AG04450 (cell line): ENCODE results near the gene LHFPL6. TPM values are rescaled to one million over a fixed set of nuclear protein-coding genes. Genes with fewer than 3 reads are reported as not detected.
A peak's percentile ranks its signal among the peaks of the same experiment; 100 is the strongest.

ENCODE experiments used
- CTCF ChIA-PET: fragments of 300-600, 350-600 bp; formaldehyde crosslinking; extraction: SDS; loops from one replicate; lab custom pipeline; 2022; ENCODE audit warnings: antibody characterized with exemption, inconsistent platforms; lab: Charles Lee
- POLR2A ChIA-PET: fragments of 350-600 bp; formaldehyde crosslinking; extraction: SDS; loops from one replicate; lab custom pipeline; 2021; ENCODE audit warnings: antibody characterized with exemption, inconsistent platforms; lab: Yijun Ruan, JAX
- DNase-seq: peaks from one replicate; pipeline ENCODE4 v3.0.0-alpha.2; 2011; ENCODE audit warnings: low read depth, low spot score
- H3K27ac ChIP-seq: one replicate; pipeline ENCODE4 v1.5.1; 2012; ENCODE audit warnings: low read depth, low read length, control low read depth
- H3K27me3 ChIP-seq: one replicate; pipeline ENCODE4 v1.6.0; 2012; ENCODE audit warnings: low read length; ENCODE audit not compliant: control insufficient read depth, insufficient read depth
- H3K4me3 ChIP-seq: 2 replicates; pipeline ENCODE4 v1.5.1; 2011; ENCODE audit warnings: mild to moderate bottlenecking, low read depth, low read length, control low read depth
- H3K9me3 ChIP-seq: 2 replicates; pipeline ENCODE4 v1.5.1; 2012; ENCODE audit warnings: low read length; ENCODE audit not compliant: control insufficient read depth, insufficient read depth
- CTCF ChIP-seq: IDR thresholded peaks from 2 replicates; pipeline ENCODE4 v1.5.1; 2011; ENCODE audit warnings: low read depth, low read length, control low read depth, inconsistent platforms
- polyA plus RNA-seq: library from polyadenylated mRNA; depleted of rRNA; stranded (reverse); fragments of >200 nt; gene quantifications from 2 replicates; pipeline ENCODE4 v1.2.3, GENCODE V29; 2011

Gene LHFPL6
- polyA plus RNA-seq, 1 experiment: 40.3 TPM

- CTCF ChIA-PET: interaction anchor here (0.7 to 5.9 kb wide), 6 partner anchors 9 to 552 kb away, joined by 3 to 36 read pairs (median 4); no protein-coding TSS in a partner anchor
Measured at GRCh38 chr13:39603424-39603947, 493 bp upstream of the LHFPL6 start.

GRCh38 chr13:39602277-39602613 is 748 bp downstream of the LHFPL6 start:
- no peaks in the 10 kb centered on the region for H3K27me3 ChIP-seq
- peak overlapping the region; percentile 84 for H3K27ac ChIP-seq
- CTCF ChIA-PET: interaction anchor here (1.5 to 5.9 kb wide), 2 partner anchors 11 to 265 kb away, joined by 3 to 36 read pairs; no protein-coding TSS in a partner anchor
- no peaks in the 10 kb centered on the region; the same call in 1 of the 2 replicates for H3K9me3 ChIP-seq
- no peak for DNase-seq
- no peak for TF ChIP-seq CTCF
- POLR2A ChIA-PET: interaction anchor here (0.7 to 1.4 kb wide), 3 partner anchors 75 to 565 kb away, joined by 3 to 5 read pairs (median 4); partner anchors contain the start of gene PROSER1
- peak overlapping the region; percentile 88 for H3K4me3 ChIP-seq

More at GRCh38 chr13:39603424-39603947, 493 bp upstream of the LHFPL6 start:
- H3K9me3 ChIP-seq: no peaks in the 10 kb centered on the region; the same call in 1 of the 2 replicates
- peak overlapping the region; percentile 63 for H3K27ac ChIP-seq
- POLR2A ChIA-PET: interaction anchor here (1.3 to 1.4 kb wide), 2 partner anchors 97 to 566 kb away, joined by 3 to 4 read pairs; partner anchors contain the start of gene PROSER1
- no peak for TF ChIP-seq CTCF
- H3K4me3 ChIP-seq: peak overlapping the region; percentile 88
- no peak for DNase-seq
- no peaks in the 10 kb centered on the region for H3K27me3 ChIP-seq

- DNase-seq: no peak
- no peak for TF ChIP-seq CTCF
- no peak overlapping the region for H3K27ac ChIP-seq
- H3K4me3 ChIP-seq: peak overlapping the region; percentile 88
- no peaks in the 10 kb centered on the region for H3K27me3 ChIP-seq
- ChIA-PET POLR2A (no interaction called here), CTCF (interaction anchor here (0.6 to 5.9 kb wide), 4 partner anchors 11 to 425 kb away, joined by 3 to 36 read pairs (median 3); no protein-coding TSS in a partner anchor)
- H3K9me3 ChIP-seq: no peaks in the 10 kb centered on the region; the same call in 1 of the 2 replicates
Measured at GRCh38 chr13:39601636-39602035, 1.4 kb downstream of the LHFPL6 start.

GRCh38 chr13:39600766-39601165 is 2.2 kb downstream of the LHFPL6 start:
- CTCF ChIA-PET: interaction anchor here (0.6 to 5.9 kb wide), 5 partner anchors 12 to 549 kb away, joined by 3 to 36 read pairs (median 3); no protein-coding TSS in a partner anchor

More at GRCh38 chr13:39600766-39601165, 2.2 kb downstream of the LHFPL6 start:
- Histone ChIP-seq H3K9me3 (no peaks in the 10 kb centered on the region; the same call in 1 of the 2 replicates), H3K4me3 (peak overlapping the region; percentile 7; the same call in 1 of the 2 replicates), H3K27me3 (no peaks in the 10 kb centered on the region), H3K27ac (no peak overlapping the region)
- DNase-seq: no peak
- TF ChIP-seq CTCF: peak; percentile 18; the same call in 1 of the 2 replicates
- POLR2A ChIA-PET: no interaction called here
